GM20000 (cell line): ENCODE data around the gene P4HA1.
"Not testable (repeated sequence)": the region's sequence is repeated elsewhere in the genome, so short reads cannot be mapped to it uniquely, and the experiment has no call there.

ENCODE experiments used
- DNase-seq: peaks from one replicate; pipeline ENCODE4 v3.0.0; 2012; ENCODE audit warnings: low spot score
- TF ChIP-seq, protein P1 (sequence below): IDR thresholded peaks from 2 replicates; pipeline ENCODE4 v1.5.1; 2012; ENCODE audit warnings: mild to moderate bottlenecking, control low read depth; ENCODE audit errors: extremely low read depth, missing control alignments

Gene P4HA1

DNA sequence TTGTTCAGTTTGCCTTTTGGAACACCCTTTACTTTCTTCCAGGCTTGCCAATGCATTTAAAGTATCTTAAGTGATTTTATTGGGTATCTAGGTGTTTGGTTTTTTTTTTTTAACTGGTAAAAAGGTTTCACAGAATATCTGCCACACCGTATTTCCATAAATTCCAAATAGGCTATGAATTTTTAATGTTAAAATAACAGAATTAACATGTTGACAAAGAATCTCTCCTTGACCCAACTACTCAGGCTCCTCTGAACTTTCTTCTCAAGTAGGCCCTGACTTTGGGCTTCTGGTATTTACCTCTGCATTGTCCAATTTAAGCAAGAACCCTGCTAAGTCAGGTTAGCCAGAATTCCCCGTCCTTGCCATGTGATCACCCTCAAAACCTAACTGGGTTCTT, 80.9 kb downstream of the P4HA1 start:
- TF ChIP-seq, protein P1, sequence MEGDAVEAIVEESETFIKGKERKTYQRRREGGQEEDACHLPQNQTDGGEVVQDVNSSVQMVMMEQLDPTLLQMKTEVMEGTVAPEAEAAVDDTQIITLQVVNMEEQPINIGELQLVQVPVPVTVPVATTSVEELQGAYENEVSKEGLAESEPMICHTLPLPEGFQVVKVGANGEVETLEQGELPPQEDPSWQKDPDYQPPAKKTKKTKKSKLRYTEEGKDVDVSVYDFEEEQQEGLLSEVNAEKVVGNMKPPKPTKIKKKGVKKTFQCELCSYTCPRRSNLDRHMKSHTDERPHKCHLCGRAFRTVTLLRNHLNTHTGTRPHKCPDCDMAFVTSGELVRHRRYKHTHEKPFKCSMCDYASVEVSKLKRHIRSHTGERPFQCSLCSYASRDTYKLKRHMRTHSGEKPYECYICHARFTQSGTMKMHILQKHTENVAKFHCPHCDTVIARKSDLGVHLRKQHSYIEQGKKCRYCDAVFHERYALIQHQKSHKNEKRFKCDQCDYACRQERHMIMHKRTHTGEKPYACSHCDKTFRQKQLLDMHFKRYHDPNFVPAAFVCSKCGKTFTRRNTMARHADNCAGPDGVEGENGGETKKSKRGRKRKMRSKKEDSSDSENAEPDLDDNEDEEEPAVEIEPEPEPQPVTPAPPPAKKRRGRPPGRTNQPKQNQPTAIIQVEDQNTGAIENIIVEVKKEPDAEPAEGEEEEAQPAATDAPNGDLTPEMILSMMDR = no peak
- no peak for DNase-seq

DNA sequence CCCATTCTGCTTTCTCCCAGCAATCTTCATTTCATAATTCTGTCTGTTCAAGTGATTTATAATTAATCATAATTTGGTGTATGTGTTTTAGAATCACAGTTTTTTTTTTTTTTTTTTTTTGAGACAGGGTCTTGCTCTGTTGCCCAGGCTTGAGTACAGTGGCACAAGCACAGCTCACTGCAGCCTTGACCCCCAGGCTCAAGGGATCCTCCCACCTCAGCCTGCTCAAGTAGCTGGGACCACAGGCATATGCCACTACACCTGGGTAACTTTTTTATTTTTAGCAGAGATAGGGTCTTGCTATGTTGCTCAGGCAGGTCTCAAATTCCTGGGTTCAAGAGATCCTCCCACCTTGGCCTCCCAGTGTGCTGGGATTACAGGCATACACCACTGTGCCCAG, 92.8 kb downstream of the P4HA1 start:
- TF ChIP-seq, protein P1 = no peak
- DNase-seq = no peak

DNA sequence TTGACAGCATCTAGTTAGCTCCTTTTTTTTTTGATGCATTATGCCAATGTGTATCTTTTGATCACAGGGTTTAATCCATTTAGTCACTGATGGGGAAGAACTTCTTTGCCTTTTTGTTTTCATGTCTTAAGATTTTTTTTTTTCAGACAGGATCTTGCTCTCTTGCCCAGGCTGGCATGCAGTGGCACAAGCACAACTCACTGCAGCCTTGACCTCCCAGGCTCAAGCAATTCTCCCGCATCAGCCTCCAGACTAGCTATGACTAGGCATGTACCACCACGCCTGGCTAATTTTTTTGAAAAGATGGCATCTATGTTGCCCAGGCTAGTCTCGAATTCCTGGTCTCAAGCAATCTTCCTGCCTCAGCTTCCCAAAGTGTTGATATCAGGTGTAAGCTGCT, 95.7 kb downstream of the P4HA1 start:
- TF ChIP-seq, protein P1 = no peak
- no peak for DNase-seq

DNA sequence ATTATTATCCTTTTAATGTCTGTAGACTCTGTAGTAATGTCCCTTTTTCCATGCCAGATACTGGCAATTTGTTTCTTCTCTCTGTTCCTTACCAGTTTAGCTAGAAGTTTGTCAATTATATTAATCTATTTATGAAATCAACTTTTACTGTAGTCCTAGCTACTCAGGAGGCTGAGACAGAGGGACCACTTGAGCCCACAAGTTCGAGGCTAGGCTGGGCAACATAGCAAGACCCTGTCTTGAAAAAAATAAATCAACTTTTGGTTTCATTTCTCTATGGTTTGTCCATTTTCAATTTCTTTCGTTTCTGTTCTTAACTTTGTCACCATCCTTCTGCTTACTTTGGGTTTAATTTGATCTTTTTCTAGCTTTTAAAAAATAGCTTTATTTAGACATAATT, 99.6 kb downstream of the P4HA1 start:
- TF ChIP-seq, protein P1 = no peak
- DNase-seq = no peak

DNA sequence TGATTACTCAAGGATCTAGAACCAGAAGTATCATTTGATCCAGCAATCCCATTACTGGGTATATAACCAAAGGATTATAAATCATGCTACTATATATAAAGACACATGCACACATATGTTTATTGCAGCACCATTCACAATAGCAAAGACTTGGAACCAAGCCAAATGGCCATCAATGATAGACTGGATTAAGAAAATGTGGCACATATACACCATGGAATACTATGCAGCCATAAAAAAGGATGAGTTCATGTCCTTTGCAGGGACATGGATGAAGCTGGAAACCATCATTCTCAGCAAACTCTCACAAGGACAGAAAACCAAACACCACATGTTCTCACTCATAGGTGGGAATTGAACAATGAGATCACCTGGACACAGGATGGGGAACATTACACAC, 101.2 kb downstream of the P4HA1 start:
- not testable (repeated sequence) for DNase-seq

DNA sequence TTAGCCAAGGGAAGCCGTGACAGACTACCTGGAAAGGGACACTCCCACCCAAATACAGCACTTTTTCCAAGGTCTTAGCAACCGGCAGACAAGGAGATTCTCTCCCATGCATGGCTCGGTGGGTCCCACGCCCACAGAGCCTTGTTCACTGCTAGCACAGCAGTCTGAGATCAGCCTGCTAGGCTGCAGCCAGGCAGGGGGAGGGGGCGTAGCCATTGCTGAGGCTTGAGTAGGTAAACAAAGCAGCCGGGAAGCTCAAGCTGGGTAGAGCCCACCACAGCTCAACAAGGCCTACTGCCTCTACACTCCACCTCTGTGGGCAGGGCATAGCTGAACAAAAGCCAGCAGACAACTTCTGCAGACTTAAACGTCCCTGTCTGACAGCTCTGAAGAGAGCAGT, 106.9 kb downstream of the P4HA1 start:
- DNase-seq = not testable (repeated sequence)

DNA sequence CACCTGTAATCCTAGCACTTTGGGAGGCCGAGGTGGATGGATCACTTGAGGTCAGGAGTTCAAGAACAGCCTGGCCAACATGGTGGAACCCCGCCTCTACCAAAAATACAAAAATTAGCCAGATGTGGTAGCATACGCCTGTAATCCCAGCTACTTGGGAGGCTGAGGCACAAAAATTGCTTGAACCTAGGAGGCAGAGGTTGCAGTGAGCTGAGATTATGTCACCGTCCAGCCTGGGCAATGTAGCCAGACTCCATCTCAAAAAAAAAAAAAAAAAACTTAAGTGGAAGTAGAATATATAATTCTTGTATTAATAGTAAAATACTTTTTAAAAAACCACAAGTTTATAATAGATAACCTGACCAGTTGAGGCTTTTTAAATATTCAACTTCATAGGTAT, 112.0 kb downstream of the P4HA1 start:
- not testable (repeated sequence) for DNase-seq

DNA sequence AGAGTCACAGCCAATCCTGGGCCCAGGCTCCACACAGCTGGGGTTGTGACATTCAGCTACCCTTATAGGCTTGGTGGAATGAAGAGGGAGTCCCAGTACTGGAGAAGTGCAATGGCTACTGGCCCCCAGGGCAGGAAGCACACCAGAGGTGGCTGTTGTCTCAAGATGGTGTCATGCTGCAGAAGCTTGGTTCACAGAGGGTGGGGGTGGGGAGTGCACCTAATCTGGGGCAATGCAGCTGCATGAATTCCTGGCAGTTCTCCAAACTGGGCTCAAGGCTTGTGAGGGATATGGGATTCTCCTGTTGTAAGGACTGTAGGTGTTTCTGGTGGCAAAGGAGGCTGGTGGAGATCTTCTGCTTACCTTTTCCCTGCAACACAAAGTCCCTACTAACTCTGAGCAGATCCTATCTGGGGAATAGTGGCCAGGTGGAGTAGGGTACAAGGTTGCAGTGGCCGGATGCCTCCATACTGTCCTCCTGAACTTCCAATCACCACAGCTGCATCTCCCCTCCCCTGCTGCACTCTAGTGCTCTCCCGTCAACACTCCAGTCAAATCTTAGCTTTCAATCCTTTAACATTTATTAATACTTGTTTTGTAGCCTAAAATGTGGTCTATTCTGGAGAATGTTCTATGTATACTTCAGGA, 114.7 kb downstream of the P4HA1 start:
- TF ChIP-seq, protein P1 = no peak
- DNase-seq = no peak

DNA sequence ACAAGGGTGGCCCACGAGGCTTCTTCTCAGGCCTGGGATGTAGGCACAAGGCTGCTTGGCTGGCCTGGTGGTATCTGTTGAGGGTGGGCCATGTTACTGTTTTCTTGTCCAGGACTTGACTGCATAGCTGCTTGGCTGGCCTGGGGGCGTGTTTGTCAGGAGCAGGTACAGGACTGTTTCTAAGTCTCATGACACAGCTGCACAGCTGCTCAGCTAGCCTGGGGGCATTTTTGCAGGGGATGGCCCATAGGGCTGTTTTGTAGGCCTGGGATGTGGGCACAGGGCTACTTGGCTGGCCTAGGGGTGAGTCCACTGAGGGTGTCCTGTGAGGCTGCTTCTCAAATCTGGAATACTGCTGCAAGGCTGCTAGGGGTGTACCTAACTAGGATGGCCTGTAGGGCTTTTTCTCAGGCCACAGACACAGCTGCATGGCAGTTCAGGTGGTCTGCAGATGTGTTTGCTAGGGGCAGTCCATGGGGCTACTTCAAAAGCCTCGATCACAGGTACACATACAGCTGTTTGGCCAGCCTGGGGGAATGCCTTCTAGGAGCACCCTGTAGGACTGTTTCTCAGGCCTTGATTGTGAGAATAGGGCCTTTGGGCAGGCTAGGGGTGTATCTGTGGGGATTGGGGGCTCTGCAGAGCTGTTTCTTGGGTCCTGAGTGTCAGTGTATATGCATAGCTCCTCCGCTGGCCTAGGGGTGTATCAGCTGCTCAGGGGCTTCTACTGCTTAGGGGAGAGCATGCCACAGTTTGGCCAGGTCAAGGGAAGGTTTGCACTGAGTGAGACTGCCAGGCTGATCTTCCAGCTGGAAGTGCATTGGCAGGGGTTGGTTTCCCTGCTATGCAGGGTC, 115.4 kb downstream of the P4HA1 start:
- no peak for DNase-seq
- TF ChIP-seq, protein P1 = no peak
